DOHH2 (cell line): ENCODE measurements around the gene NUDT14.

Experiments used
- CTCF ChIP-seq: fragments of 200-600 bp; sonication (generic); IDR thresholded peaks from one replicate; pipeline ENCODE4 v1.5.1; 2014; ENCODE audit warnings: antibody characterized with exemption, mild to moderate bottlenecking, low read depth, low read length; ENCODE audit not compliant: poor library complexity, severe bottlenecking
- EZH2phosphoT487 ChIP-seq: fragments of 200-600 bp; sonication (generic); IDR thresholded peaks from 2 replicates; pipeline ENCODE4 v1.6.1; 2017; ENCODE audit warnings: borderline replicate concordance, mild to moderate bottlenecking, antibody characterized with exemption, low read length, moderate library complexity, mixed read lengths

DNA sequence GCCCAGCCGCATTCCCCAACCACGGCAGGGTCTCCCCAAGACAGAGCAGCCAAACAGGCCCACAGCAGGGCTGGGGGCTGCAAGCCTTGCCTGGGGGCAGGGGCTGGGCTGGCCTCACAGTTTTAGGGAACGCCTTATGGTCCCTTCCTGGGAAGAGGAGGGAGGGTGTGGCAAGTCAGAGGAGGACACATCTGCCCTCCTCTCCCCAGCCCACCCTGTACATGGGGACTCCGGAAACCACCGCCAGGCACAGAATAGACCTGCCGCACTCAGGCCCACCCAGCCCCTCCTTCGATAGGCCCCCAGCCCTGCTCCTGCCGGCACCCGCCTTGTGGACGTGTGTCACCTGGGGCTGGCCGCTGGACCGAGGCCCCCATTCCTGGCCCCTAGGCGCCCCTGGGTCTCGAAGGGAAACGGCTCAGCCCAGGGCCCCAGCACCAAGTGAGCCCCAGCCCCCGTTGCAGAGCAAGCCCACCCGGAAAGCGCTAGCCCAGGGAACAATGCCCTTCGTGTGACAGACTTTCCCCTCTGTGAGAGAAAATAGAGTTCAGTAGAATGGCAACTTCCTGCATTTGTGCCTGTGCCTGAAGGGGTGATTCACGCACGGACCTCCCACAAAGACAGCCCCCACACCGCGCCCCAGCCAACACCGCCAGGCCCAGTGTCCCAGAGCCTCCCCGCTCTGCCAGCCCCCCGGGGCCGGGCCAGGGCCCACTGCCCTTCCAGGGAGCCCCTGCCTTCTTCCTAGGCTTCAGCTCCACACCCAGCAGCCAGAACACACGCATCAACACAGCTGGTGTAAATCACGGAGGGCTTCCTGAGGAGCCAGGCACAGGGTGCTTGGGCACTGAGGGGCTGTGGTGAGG lies 12.0 kb upstream of the NUDT14 start:
- TF ChIP-seq EZH2phosphoT487 (no peak), CTCF (no peak)
